B cell (primary cell): ENCODE data around the gene PODXL.

ENCODE experiments used
- EZH2 ChIP-seq: IDR thresholded peaks from 2 replicates; pipeline ENCODE4 v1.6.1; 2012; ENCODE audit warnings: borderline replicate concordance, low read depth, mild to moderate bottlenecking, moderate library complexity, low read length; ENCODE audit not compliant: insufficient read depth, poor library complexity, severe bottlenecking
- TF ChIP-seq, protein P1 (sequence below): fragments of 200-600 bp; IDR thresholded peaks from one replicate; pipeline ENCODE4 v1.8.0; 2022; ENCODE audit warnings: antibody characterized with exemption, mild to moderate bottlenecking

DNA sequence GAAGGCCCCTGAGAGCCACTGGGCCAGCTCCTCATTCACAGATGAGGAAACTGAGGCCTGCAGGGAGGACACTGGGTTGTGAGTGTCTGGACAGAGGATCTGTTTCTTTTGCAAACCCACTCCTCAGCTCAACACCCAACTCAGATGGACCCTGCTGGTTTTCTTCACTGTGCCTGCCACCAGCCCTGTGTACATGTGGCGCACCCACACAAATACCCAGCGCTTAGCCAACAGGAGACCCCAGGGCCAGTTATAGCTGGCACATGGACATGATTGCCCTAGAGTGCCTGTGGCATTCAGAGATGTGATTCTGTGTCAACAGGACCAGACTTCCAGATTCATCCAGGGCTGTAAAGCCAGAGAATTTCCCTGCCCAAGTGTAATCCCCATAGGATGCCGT lies 12.4 kb downstream of the PODXL start:
- TF ChIP-seq, protein P1, sequence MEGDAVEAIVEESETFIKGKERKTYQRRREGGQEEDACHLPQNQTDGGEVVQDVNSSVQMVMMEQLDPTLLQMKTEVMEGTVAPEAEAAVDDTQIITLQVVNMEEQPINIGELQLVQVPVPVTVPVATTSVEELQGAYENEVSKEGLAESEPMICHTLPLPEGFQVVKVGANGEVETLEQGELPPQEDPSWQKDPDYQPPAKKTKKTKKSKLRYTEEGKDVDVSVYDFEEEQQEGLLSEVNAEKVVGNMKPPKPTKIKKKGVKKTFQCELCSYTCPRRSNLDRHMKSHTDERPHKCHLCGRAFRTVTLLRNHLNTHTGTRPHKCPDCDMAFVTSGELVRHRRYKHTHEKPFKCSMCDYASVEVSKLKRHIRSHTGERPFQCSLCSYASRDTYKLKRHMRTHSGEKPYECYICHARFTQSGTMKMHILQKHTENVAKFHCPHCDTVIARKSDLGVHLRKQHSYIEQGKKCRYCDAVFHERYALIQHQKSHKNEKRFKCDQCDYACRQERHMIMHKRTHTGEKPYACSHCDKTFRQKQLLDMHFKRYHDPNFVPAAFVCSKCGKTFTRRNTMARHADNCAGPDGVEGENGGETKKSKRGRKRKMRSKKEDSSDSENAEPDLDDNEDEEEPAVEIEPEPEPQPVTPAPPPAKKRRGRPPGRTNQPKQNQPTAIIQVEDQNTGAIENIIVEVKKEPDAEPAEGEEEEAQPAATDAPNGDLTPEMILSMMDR: no peak
- TF ChIP-seq EZH2: no peak
